ENCODE data around the gene SUSD5.

GRCh38 chr3:33194303-33194702 lies 24.3 kb downstream of the SUSD5 start:
- TF ChIP-seq SIN3A (IDR thresholded peaks at IDR 0.05; ENCODE audit: borderline replicate concordance, low read depth, low read length) (no peak), ZBTB49 (CRISPR knock-in tag; IDR thresholded peaks at IDR 0.05; ENCODE audit: borderline replicate concordance) (no peak), RAD21 (CRISPR knock-in tag; IDR thresholded peaks at IDR 0.05) (no peak), CTCF (CRISPR knock-in tag; IDR thresholded peaks at IDR 0.05) (no peak), ZNF44 (CRISPR knock-in tag; IDR thresholded peaks at IDR 0.05) (no peak)
